Midbrain (tissue), 1 donor: Measurements from ENCODE around the gene AGAP9.
A peak's percentile ranks its signal among the peaks of the same experiment; 100 is the strongest.
"Not testable (repeated sequence)": the region's sequence is repeated elsewhere in the genome, so short reads cannot be mapped to it uniquely, and the experiment has no call there.

Experiments
- DNase-seq: peaks from one replicate; lab custom pipeline; 2025; lab: John Stamatoyannopoulos, UW

Gene AGAP9

DNA sequence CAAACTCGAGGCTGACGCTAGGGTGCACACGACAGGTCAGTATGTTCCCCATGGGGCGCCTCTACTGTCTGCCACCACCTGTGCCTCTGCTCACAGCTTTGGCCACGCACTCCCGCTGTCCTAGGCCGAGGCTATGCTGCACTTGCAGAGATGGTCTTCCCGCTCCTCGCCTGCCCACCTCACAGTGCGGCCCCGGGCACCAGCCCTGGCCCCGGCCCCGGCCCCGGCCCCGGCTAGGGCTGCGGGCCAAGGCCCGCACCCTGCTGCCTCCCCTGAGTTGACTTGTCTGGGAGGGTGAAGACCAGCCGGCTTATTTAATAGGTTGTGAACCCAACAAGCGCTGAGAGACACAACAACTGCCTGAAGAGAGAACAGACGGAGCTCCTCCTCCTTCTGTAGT is at the start of gene AGAP9:
TSS of gene AGAP9 (minus strand) at position 164 of the 400 bp plus-strand sequence. CDS start at position 52, 112 bp downstream.
- DNase-seq, result not testable (repeated sequence)

- not testable (repeated sequence) for DNase-seq
These were observed 47.9 kb upstream of the AGAP9 start for GRCh38 chr10:47571138-47571912.

DNA sequence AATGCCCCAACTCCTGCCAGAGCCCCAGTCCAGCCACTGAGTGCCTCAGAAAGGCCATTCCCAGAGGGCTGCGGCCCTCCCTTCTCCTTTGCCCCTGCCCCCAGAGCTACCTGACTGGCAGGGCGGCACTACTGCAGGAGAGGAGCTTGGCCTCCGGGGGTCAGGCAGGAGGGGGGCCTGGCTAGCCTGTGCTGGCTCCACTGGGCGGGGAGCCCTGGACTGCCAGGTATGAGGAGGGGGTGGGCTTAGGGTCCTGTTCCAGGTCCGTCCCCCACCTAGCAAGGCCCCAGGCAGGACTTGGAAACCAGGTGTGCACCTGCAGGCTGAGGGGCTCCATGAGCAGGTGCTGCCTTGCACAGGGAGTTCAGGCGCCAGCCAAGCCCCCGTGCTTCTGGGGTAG is 43.3 kb upstream of the AGAP9 start:
- DNase-seq, result not testable (repeated sequence)

DNA sequence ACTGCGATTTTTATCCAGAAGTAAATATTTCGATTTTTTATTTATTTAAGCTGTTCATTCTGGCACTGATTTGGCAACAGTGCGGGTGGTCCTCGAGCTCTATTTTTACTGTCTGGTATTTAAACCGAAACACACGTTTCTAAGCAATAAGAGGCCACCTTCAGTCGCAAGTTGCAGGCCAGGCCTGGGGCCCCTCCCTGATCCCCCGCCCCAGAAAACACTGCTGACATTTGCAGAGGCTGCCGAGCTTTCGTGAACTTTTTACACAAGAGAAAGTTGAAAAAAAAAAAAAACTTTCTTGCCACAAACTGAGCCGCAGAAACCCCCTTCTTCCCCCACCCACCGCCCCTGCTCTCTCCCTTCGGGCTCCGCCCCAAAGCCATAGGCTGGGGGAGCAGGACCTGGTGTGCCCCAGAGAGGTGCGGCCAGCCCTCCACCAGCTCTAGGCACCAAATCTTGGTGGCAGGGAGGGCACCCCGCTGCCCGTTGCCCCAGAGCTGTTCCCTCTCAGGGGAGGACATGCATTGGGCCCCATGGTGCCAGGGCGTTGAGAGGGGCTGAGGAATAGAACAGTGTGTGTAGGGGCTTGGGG is 42.8 kb upstream of the AGAP9 start:
- not testable (repeated sequence) for DNase-seq

DNA sequence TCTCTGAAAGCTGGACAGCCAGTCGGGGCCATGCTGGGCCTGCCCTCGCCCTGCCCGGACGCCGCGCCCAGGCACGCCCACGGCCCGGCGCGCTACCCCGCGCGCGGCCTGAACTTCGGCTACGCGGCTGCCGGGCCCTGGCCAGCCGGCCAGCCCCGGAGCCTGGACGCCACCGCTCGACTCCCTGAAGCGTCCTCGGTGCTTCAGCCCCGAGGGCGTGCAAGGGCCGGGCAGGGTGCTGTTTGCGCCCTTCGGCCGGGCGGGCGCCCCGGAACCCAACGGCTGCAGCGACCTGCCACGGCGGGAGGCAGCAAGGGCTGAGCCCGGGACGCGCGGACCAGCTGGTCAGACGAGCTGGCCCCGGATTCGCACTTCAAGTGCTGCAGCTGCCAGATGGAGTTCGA is 42.1 kb upstream of the AGAP9 start:
- DNase-seq, result not testable (repeated sequence)

- DNase-seq, result not testable (repeated sequence)
These were observed 41.5 kb upstream of the AGAP9 start for GRCh38 chr10:47564953-47565352.

GRCh38 chr10:47564318-47564717 is 40.9 kb upstream of the AGAP9 start:
- not testable (repeated sequence) for DNase-seq

- DNase-seq, result not testable (repeated sequence)
These were observed 37.0 kb upstream of the AGAP9 start for GRCh38 chr10:47560452-47560851.

DNA sequence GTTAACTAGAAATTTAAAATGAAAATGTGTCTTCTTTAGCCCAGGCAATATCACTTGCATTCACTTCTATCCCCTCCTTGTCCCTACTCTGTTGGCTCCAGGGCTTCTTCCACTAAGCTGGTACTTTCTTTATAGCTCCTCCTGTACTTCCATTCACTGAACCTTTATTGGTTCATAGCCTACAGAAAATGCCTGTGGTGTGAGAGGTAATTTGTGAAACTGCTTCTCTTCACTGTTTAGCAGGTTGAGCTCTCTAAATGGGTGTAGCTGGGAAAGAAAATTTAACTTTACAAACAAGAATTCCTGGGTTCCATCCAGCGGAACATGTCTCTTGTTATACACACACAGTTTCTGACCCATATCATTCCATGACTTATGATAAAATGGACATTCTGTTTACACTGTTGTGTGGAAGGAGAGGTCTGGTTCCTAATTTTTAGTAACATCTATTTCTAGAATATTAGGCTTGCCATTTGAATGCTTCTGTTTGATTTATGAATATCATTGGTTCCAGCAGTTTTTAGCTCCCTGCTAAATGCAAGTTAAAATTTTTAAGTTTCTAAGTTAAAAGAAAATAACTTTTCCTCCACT is 36.4 kb upstream of the AGAP9 start:
- DNase-seq, result not testable (repeated sequence)

DNA sequence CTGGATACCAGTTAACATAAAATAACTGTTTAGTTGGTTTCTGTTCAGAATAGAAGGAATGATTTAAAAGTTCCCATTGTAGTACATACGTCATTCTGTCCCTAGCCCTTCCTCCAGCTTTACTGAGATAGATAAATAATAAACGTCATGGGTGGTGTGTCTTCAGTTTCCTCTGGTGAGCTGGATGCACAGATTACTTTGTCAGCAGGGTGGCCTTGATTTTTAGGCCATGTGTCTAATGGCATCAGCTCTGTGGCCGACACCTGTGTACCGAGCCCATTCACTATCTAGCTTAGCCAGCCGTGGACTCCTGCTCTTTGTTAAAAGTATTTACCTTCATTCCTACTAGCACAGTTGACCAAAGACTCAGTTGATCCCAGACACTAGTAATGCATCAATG is 34.7 kb upstream of the AGAP9 start:
- not testable (repeated sequence) for DNase-seq

DNA sequence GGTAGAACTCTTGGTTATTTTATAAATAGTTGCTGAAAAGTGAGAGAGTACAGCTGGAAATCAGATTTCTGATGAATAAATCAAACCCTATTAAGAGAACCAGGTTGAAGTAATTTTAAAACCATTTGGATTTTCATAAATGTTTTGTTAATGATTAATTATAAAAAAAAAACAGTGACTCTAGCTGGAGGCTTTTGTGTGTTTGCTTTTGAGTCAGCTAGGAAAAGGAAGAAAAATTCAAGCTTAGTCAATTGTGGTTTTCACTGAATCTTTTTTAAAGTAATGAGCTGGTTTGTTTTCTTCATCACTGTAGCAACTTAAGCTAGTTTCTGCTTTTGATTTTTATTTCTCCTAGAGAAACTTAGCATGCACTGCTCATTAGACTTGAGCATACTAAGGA is 34.2 kb upstream of the AGAP9 start:
- DNase-seq, result not testable (repeated sequence)

DNA sequence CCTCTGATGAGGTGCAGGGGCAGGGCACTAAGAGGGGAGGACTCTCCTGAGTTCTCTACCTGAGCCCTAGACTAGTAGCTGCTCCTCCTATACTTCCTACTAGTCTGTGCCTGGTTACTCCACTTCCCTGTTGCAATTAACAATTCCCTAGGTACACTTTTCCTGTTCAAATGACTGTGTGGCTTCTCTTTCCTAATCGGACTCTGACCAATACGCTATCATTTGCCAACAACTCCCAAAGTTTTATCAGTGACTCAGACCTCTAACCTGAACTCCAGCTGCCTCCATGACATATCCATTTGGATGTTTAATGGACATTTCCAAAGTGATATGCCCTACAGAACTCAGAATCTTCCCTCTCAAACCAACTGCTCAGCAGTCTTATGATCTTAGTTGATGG is 31.9 kb upstream of the AGAP9 start:
- not testable (repeated sequence) for DNase-seq

- not testable (repeated sequence) for DNase-seq
These were observed 31.1 kb upstream of the AGAP9 start for GRCh38 chr10:47554552-47554951.

- DNase-seq, result not testable (repeated sequence)
These were observed 30.4 kb upstream of the AGAP9 start for GRCh38 chr10:47553860-47554247.

DNA sequence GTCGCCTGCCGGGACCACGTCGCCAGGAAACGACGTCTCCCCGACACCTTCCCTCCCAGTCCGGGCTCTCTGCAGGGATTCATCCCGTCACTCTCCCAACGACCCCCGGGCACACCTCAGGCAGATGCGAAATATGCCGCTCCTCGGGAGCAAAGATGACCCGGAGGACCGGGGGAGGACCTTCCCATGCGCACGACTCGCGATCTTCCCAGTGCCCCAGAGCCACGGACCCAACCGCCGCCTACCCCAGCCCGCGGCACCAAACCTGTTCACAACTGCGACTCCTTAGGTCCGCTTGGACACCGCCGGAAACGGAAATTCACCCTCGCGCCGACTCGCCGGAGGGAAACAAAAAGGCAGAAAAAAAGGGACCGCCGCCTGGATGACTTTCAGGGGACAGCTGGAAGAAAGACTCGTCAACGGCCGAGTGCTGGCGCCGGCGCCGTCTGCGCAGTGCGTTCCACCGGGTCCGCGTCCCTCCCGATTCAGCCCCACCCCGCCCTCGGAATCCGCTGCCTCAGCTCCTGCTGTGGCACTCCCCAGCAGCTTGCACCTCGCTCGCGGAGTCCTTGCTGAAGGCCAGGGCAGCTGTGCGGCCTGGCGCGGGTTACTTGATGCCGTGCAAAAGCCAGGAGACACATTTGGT is 29.9 kb upstream of the AGAP9 start:
- peak; percentile 88 for DNase-seq

DNA sequence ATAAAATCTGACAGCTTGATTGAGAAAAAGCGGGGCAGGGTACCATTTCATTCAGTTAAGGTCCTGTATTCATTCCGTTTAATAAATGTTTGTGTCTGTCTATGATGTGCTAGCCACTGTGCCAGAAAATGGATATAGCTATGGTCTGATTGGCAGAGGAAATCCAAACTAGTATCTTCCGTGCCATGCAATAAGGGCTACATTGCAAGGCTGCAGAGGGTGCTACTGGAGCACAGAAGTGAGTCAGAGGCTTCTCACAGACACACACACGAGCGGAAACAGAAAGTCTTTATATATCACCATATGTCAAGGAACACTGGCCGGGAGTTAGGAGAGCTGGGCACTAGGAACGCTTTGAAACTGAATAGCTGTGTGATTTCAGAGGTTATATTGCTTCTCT is 29.3 kb upstream of the AGAP9 start:
- DNase-seq, result peak; percentile 33

- DNase-seq, result not testable (repeated sequence)
These were observed 23.8 kb upstream of the AGAP9 start for GRCh38 chr10:47547286-47547685.

GRCh38 chr10:47536430-47536829 is 13.0 kb upstream of the AGAP9 start:
- DNase-seq, result not testable (repeated sequence)

DNA sequence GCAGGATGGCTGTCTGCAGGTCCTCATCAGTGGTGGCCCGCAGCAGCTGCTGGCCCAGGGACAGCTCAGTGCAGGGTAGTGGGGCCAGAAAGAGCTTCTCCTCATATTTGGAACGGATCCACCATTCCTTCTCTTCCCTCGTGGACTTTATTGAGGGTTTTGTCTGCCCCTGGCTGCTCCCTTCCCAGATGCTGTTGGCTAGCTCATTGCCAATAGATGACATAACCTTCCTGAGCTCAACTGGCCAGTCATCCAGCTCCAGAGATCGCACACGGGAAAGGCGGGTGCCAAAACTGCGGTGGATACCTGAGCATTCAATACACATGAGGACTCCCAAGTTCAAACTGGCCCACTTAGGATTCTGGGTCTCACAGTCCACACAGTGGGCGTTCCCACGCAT is 21.1 kb downstream of the AGAP9 start:
- DNase-seq, result not testable (repeated sequence)

DNA sequence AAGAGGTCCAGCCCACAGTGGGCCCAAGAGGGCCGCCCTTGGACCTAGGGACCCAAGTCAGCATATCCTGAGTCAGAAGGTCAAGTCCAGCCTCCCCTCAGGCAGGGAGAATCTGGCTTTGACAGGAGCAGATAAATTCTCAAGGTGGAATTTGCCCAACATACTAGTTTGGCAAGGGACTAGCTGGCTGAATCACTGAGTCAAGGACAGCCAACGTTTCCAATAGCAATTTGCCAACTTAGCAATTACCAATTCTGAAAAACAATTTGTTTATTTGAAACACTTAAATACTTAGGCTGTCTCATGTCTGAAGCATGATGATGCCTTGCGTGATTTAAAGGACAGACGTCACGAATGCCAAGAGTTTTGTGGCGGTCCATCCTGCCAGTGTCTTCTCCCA is 29.2 kb downstream of the AGAP9 start:
- not testable (repeated sequence) for DNase-seq

- DNase-seq, result not testable (repeated sequence)
These were observed 31.8 kb downstream of the AGAP9 start, which contains the start of gene FAM25G for GRCh38 chr10:47491600-47491999. Gene FAM25G, minus strand, starts transcription at chr10:47491700. Its CDS starts 26 bp downstream, at chr10:47491674.

GRCh38 chr10:47489630-47490029 is 33.8 kb downstream of the AGAP9 start:
- not testable (repeated sequence) for DNase-seq
